K562 (cell line): ENCODE measurements around the gene CELSR2. TPM values are rescaled to one million over a fixed set of nuclear protein-coding genes. Genes with fewer than 3 reads are reported as not detected.

Source experiments
- ARID3B ChIP-seq: fragments of 250-450 bp; sonication (Bioruptor Pico); IDR thresholded peaks from 2 replicates; pipeline ENCODE4 v1.4.0; 2020; ENCODE audit warnings: borderline replicate concordance
- C11orf30 ChIP-seq: fragments of 450-650 bp; IDR thresholded peaks from 2 replicates; pipeline ENCODE4 v1.6.1; 2016; ENCODE audit warnings: low read depth, mild to moderate bottlenecking
- CTCF ChIP-seq, 3 experiments: IDR thresholded peaks in 2 of 3; conservative IDR thresholded peaks in 1 of 3; 2 replicates each; pipeline ENCODE4 v1.5.1; 2011 to 2012; ENCODE audit warnings: low read length in 3 of 3, mild to moderate bottlenecking in 3 of 3, control low read depth in 2 of 3, improper control_type of control experiment in 1 of 3, inconsistent platforms in 1 of 3, low read depth in 1 of 3, mixed read lengths in 1 of 3, moderate library complexity in 1 of 3; ENCODE audit not compliant: insufficient read depth in 2 of 3
- ESRRA ChIP-seq: fragments of 450-650 bp; IDR thresholded peaks from 2 replicates; pipeline ENCODE4 v1.6.1; 2014; ENCODE audit warnings: low read depth, mild to moderate bottlenecking, moderate library complexity, borderline replicate concordance
- FOXK1 ChIP-seq: sonication (generic); formaldehyde crosslinking; IDR thresholded peaks from 2 replicates; pipeline ENCODE4 v1.8.0; 2022; ENCODE audit warnings: missing genetic modification reagents, mild to moderate bottlenecking, borderline replicate concordance
- NR1H2 ChIP-seq: sonication (generic); formaldehyde crosslinking; IDR thresholded peaks from 2 replicates; pipeline ENCODE4 v1.4.0; 2020; ENCODE audit warnings: mild to moderate bottlenecking, missing genetic modification reagents
- PBX2 ChIP-seq, 2 experiments: IDR thresholded peaks in 1 of 2; conservative IDR thresholded peaks in 1 of 2; 2 replicates each; pipeline ENCODE4 v1.6.1; 2016; ENCODE audit warnings: low read depth in 2 of 2, mild to moderate bottlenecking in 1 of 2, missing compliant biosample characterization in 1 of 2, missing genetic modification characterization in 1 of 2, moderate library complexity in 1 of 2
- RREB1 ChIP-seq: fragments of 250-450 bp; sonication (Bioruptor Pico); IDR thresholded peaks from 2 replicates; pipeline ENCODE4 v1.4.0; 2020
- SIN3B ChIP-seq: fragments of 450-650 bp; IDR thresholded peaks from 2 replicates; pipeline ENCODE4 v1.6.1; 2017; ENCODE audit warnings: low read depth, mild to moderate bottlenecking, moderate library complexity
- SNIP1 ChIP-seq: fragments of 450-650 bp; IDR thresholded peaks from 2 replicates; pipeline ENCODE4 v1.7.1; 2017; ENCODE audit warnings: low read depth, mild to moderate bottlenecking
- SREBF2 ChIP-seq: sonication (generic); formaldehyde crosslinking; IDR thresholded peaks from 2 replicates; pipeline ENCODE4 v1.4.0; 2020; ENCODE audit warnings: mild to moderate bottlenecking, missing genetic modification reagents
- STAT5A ChIP-seq: IDR thresholded peaks from 2 replicates; pipeline ENCODE4 v1.6.1; 2012; ENCODE audit warnings: low read length, inconsistent platforms, borderline replicate concordance
- TARDBP ChIP-seq: fragments of 450-650 bp; IDR thresholded peaks from 2 replicates; pipeline ENCODE4 v1.6.1; 2016
- ZFP36 ChIP-seq: fragments of 150-350 bp; IDR thresholded peaks from 2 replicates; pipeline ENCODE4 v1.6.1; 2018; ENCODE audit warnings: low read length, low read depth; ENCODE audit not compliant: partially characterized antibody
- ZNF445 ChIP-seq: fragments of 250-450 bp; sonication (Bioruptor Pico); IDR thresholded peaks from 2 replicates; pipeline ENCODE4 v1.4.0; 2020; ENCODE audit warnings: low read depth, mild to moderate bottlenecking, moderate library complexity
- polyA plus RNA-seq, 8 experiments: library from polyadenylated mRNA; depleted of rRNA in 4 of 8; stranded (reverse) in 5 of 8; unstranded in 3 of 8; fragments of >200 nt; fragmentation: Nextera tagmentation in 2 of 8; fragmentation: Illumina TruSeq in 1 of 8; extraction: Ambion mirVana in 2 of 8; extraction: Trizol in 1 of 8; gene quantifications; 2 replicates each; pipeline versions ENCODE4 v1.2.1 to v1.2.3, GENCODE V29; 2011 to 2014; ENCODE audit warnings: inconsistent platforms in 1 of 8, missing spikeins in 1 of 8
- total RNA-seq, 7 experiments: library from RNA; depleted of rRNA in 6 of 7; stranded (reverse); fragments of >200 nt in 6 of 7; fragmentation: Illumina TruSeq in 2 of 7; extraction: Trizol in 2 of 7; gene quantifications; 2 replicates each; pipeline versions ENCODE4 v1.2.1 to v1.2.3, GENCODE V29; 2011 to 2021; ENCODE audit warnings: low replicate concordance in 1 of 7

CELSR2 gene
- total and polyA plus RNA-seq, 9 of the 15 experiments (the other 6 are each of a cell fraction or from before 2014, with no cell fraction given), result 0.31 to 21.9 (median 4.2) TPM

DNA sequence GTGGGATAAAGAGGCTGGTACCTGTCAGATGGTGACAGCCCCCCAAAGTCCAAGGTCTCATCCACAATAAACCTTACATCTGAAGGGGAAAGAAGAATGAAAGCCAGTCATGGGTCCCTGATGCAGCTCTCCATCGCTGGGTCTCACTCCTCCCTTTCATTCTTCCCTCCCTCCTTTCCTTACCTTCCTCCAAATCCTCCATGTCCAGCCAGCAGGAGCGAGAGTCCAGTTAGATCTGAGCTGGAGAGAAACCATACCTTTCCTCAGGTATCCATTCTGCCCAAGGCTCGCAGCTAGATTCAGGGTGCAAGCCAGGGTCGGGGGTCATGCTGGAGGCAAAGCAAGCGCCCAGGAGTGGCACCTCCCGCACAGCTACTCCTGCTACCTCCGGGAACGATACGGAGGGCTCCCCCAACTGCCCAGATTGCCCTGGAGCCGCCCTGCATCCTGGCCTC is 33.2 kb downstream of the CELSR2 start (continued):
- TF ChIP-seq CTCF (IDR thresholded peaks at IDR 0.05 in 2 of 3, conservative IDR thresholded peaks at IDR 0.05 in 1 of 3; ENCODE audit: insufficient read depth in 2 of 3, low read depth in 1 of 3, low read length in 3 of 3) (0 out of 6 replicates have a peak, but pooled peaks of 1 of the 3 experiments have one; percentile 14), STAT5A (no peak), SNIP1 (0 out of 2 replicates have a peak, but pooled peaks have one; percentile 20), ARID3B (CRISPR knock-in tag) (no peak), NR1H2 (CRISPR knock-in tag) (0 out of 2 replicates have a peak, but pooled peaks have one; percentile 33), C11orf30 (no peak), SREBF2 (0 out of 2 replicates have a peak, but pooled peaks have one; percentile 88), FOXK1 (CRISPR knock-in tag) (peak; percentile 23; the same call in 1 of the 2 replicates), ZFP36 (no peak), ZNF445 (CRISPR knock-in tag) (no peak), PBX2 (CRISPR knock-in tag; IDR thresholded peaks at IDR 0.05; ENCODE audit: low read depth) (no peak), PBX2 (tag; conservative IDR thresholded peaks at IDR 0.05; ENCODE audit: low read depth) (no peak), TARDBP (0 out of 2 replicates have a peak, but pooled peaks have one; percentile 19), ESRRA (0 out of 2 replicates have a peak, but pooled peaks have one; percentile 7), SIN3B (0 out of 2 replicates have a peak, but pooled peaks have one; percentile 14), RREB1 (CRISPR knock-in tag) (0 out of 2 replicates have a peak, but pooled peaks have one; percentile 11)
